H9 (cell line): ENCODE measurements around the gene KLF6. TPM values are rescaled to one million over a fixed set of nuclear protein-coding genes. Genes with fewer than 3 reads are reported as not detected.

ENCODE experiments used
- DNase-seq: peaks from one replicate; pipeline ENCODE4 v3.0.0-alpha.2; 2017
- H2AFZ ChIP-seq: one replicate; pipeline ENCODE4 v1.6.1; 2013; ENCODE audit warnings: mild to moderate bottlenecking, low read length, control low read depth, moderate library complexity
- H2AK5ac ChIP-seq: 2 replicates; pipeline ENCODE4 v1.6.1; 2013; ENCODE audit warnings: low read length, control low read depth, mixed read lengths; ENCODE audit not compliant: insufficient read length
- H2BK120ac ChIP-seq: one replicate; pipeline ENCODE4 v1.6.1; 2013; ENCODE audit warnings: low read depth, mild to moderate bottlenecking, low read length, control low read depth, inconsistent platforms; ENCODE audit not compliant: poor library complexity, severe bottlenecking
- H2BK12ac ChIP-seq: 2 replicates; pipeline ENCODE4 v1.6.1; 2013; ENCODE audit warnings: low read length, control low read depth, mixed read lengths, low read depth; ENCODE audit not compliant: insufficient read length
- H2BK15ac ChIP-seq: 2 replicates; pipeline ENCODE4 v1.6.1; 2013; ENCODE audit warnings: low read depth, low read length, control low read depth
- H2BK20ac ChIP-seq: one replicate; pipeline ENCODE4 v1.6.1; 2013; ENCODE audit warnings: low read depth, mild to moderate bottlenecking, low read length, control low read depth, inconsistent platforms; ENCODE audit not compliant: poor library complexity, severe bottlenecking
- H2BK5ac ChIP-seq: 2 replicates; pipeline ENCODE4 v1.6.1; 2013; ENCODE audit warnings: low read length, control low read depth, mixed read lengths; ENCODE audit not compliant: insufficient read length
- H3K14ac ChIP-seq: 2 replicates; pipeline ENCODE4 v1.6.1; 2013; ENCODE audit warnings: low read length, control low read depth; ENCODE audit not compliant: insufficient read depth
- H3K18ac ChIP-seq: 2 replicates; pipeline ENCODE4 v1.6.1; 2013; ENCODE audit warnings: low read depth, mild to moderate bottlenecking, mixed read lengths, low read length, control low read depth; ENCODE audit not compliant: insufficient read length
- H3K23ac ChIP-seq: 2 replicates; pipeline ENCODE4 v1.6.1; 2013; ENCODE audit warnings: low read length, control low read depth, mixed read lengths, low read depth; ENCODE audit not compliant: insufficient read length
- H3K23me2 ChIP-seq: 2 replicates; pipeline ENCODE4 v1.6.1; 2013; ENCODE audit warnings: low read depth, mild to moderate bottlenecking, mixed read lengths, low read length, control low read depth; ENCODE audit not compliant: insufficient read length, poor library complexity, severe bottlenecking
- H3K27ac ChIP-seq: 2 replicates; pipeline ENCODE4 v1.5.1; 2013; ENCODE audit warnings: low read length, control low read depth, mixed read lengths, low read depth; ENCODE audit not compliant: insufficient read length
- H3K27me3 ChIP-seq: 2 replicates; pipeline ENCODE4 v1.6.1; 2013; ENCODE audit warnings: low read length, control low read depth, inconsistent platforms; ENCODE audit not compliant: insufficient read depth
- H3K4ac ChIP-seq: 2 replicates; pipeline ENCODE4 v1.6.1; 2013; ENCODE audit warnings: low read depth, mild to moderate bottlenecking, control low read depth, inconsistent platforms, low read length, moderate library complexity
- H3K4me1 ChIP-seq: 2 replicates; pipeline ENCODE4 v1.6.1; 2013; ENCODE audit warnings: low read length, control low read depth, inconsistent platforms; ENCODE audit not compliant: insufficient read depth
- H3K4me2 ChIP-seq: 2 replicates; pipeline ENCODE4 v1.6.1; 2013; ENCODE audit warnings: low read length, control low read depth, mixed read lengths; ENCODE audit not compliant: insufficient read length, insufficient read depth
- H3K56ac ChIP-seq: 2 replicates; pipeline ENCODE4 v1.6.1; 2013; ENCODE audit warnings: low read depth, mild to moderate bottlenecking, mixed read lengths, low read length, control low read depth; ENCODE audit not compliant: insufficient read length
- H3K79me1 ChIP-seq: 2 replicates; pipeline ENCODE4 v1.6.1; 2013; ENCODE audit warnings: low read depth, mild to moderate bottlenecking, moderate library complexity, low read length, control low read depth, inconsistent platforms; ENCODE audit not compliant: insufficient read depth, poor library complexity, severe bottlenecking
- H3K79me2 ChIP-seq: 2 replicates; pipeline ENCODE4 v1.6.1; 2013; ENCODE audit warnings: low read length, control low read depth, inconsistent platforms; ENCODE audit not compliant: insufficient read depth
- H3K9ac ChIP-seq: 2 replicates; pipeline ENCODE4 v1.6.1; 2013; ENCODE audit warnings: low read length, control low read depth, mixed read lengths; ENCODE audit not compliant: insufficient read length; ENCODE audit errors: extremely low read depth
- H3K9me3 ChIP-seq: one replicate; pipeline ENCODE4 v1.6.1; 2013; ENCODE audit warnings: low read depth, low read length, inconsistent platforms; ENCODE audit not compliant: control insufficient read depth
- H3T11ph ChIP-seq: one replicate; pipeline ENCODE4 v1.6.1; 2013; ENCODE audit warnings: mild to moderate bottlenecking, low read length, control low read depth, inconsistent platforms
- H4K20me1 ChIP-seq: one replicate; pipeline ENCODE4 v1.6.1; 2013; ENCODE audit not compliant: control insufficient read depth, insufficient read length, insufficient read depth
- H4K5ac ChIP-seq: 2 replicates; pipeline ENCODE4 v1.6.1; 2013; ENCODE audit warnings: low read depth, mild to moderate bottlenecking, mixed read lengths, low read length, control low read depth; ENCODE audit not compliant: insufficient read length
- H4K8ac ChIP-seq: replicated peaks from 2 replicates; pipeline ENCODE4 v1.6.1; 2013; ENCODE audit warnings: low read length, control low read depth, mixed read lengths, low read depth; ENCODE audit not compliant: insufficient read length
- H4K91ac ChIP-seq: 2 replicates; pipeline ENCODE4 v1.6.1; 2013; ENCODE audit warnings: low read depth, mild to moderate bottlenecking, moderate library complexity, mixed read lengths, low read length, control low read depth; ENCODE audit not compliant: insufficient read length
- H3K27ac Mint-ChIP-seq, 3 experiments: 2 replicates in 2 of 3; 3 replicates in 1 of 3; pipeline ENCODE4 v1.8.0; 2020 to 2021; ENCODE audit warnings: mixed read lengths in 3 of 3, mild to moderate bottlenecking in 1 of 3, moderate library complexity in 1 of 3
- H3K27me3 Mint-ChIP-seq: 2 replicates; pipeline ENCODE4 v1.8.0; 2021; ENCODE audit warnings: low read depth, mild to moderate bottlenecking, moderate library complexity, mixed read lengths
- H3K36me3 Mint-ChIP-seq, 3 experiments: 2 replicates in 2 of 3; 3 replicates in 1 of 3; pipeline ENCODE4 v1.8.0; 2020 to 2021; ENCODE audit warnings: low read depth in 3 of 3, mixed read lengths in 3 of 3; ENCODE audit not compliant: insufficient read depth in 1 of 3
- H3K4me1 Mint-ChIP-seq, 2 experiments: 2 replicates each; pipeline ENCODE4 v1.8.0; 2020; ENCODE audit warnings: mixed read lengths in 2 of 2
- H3K4me3 Mint-ChIP-seq, 2 experiments: 2 replicates in 1 of 2; 3 replicates in 1 of 2; pipeline ENCODE4 v1.8.0; 2020 to 2021; ENCODE audit warnings: mild to moderate bottlenecking in 2 of 2, mixed read lengths in 2 of 2, moderate library complexity in 1 of 2
- H3K9me3 Mint-ChIP-seq, 2 experiments: 2 replicates in 1 of 2; 3 replicates in 1 of 2; pipeline ENCODE4 v1.8.0; 2020; ENCODE audit warnings: mild to moderate bottlenecking in 2 of 2, mixed read lengths in 2 of 2, moderate library complexity in 1 of 2
- CTCF ChIP-seq: fragments of 200-600 bp; sonication (generic); conservative IDR thresholded peaks from 3 replicates; pipeline ENCODE4 v1.8.0; 2021; ENCODE audit warnings: antibody characterized with exemption, mild to moderate bottlenecking
- WGBS: extraction: QIAGEN DNeasy Blood & Tissue Kit; methylation state at CpG from one replicate; pipeline ENCODE4 v1.1.7; 2013; ENCODE audit warnings: missing lambda C conversion rate, low lambda C conversion rate, mixed read lengths; ENCODE audit not compliant: insufficient read length; ENCODE audit errors: extremely low coverage; 5-methylcytosine and 5-hydroxymethylcytosine counted together
- total RNA-seq: library from RNA; stranded (reverse); gene quantifications from 2 replicates; pipeline ENCODE4 v1.2.1, GENCODE V29; 2021

KLF6 gene
- total RNA-seq, 1 experiment from 2014 or later, result 19.3 TPM

GRCh38 chr10:3758491-3758970 lies 26.5 kb downstream of the KLF6 start:
- Mint-ChIP-seq H3K9me3 (no peaks in the 10 kb centered on the region), H3K4me1 (peaks cover 24 to 30% of the 10 kb centered on the region in 2 experiments), H3K27me3 (peaks cover 8% of the 10 kb centered on the region), H3K4me3 (no peak overlapping the region), H3K36me3 (no peaks in the 10 kb centered on the region), H3K27ac (no peak overlapping the region)
- no peak; the same call in 2 of the 3 replicates for TF ChIP-seq CTCF
- Histone ChIP-seq H3K18ac (no peak overlapping the region), H2BK20ac (no peak overlapping the region), H3K27me3 (no peaks in the 10 kb centered on the region), H3K14ac (no peak overlapping the region), H4K8ac (no peak overlapping the region), H3K4me1 (no peaks in the 10 kb centered on the region; the same call in 1 of the 2 replicates), H2BK12ac (no peak overlapping the region), H4K91ac (no peak overlapping the region), H3T11ph (no peak overlapping the region), H4K5ac (no peak overlapping the region), H3K9me3 (no peaks in the 10 kb centered on the region), H2BK15ac (no peak overlapping the region), H2AK5ac (no peak overlapping the region), H3K23me2 (no peaks in the 10 kb centered on the region), H3K23ac (no peak overlapping the region), H3K79me1 (no peaks in the 10 kb centered on the region), H2BK5ac (no peak overlapping the region), H2BK120ac (no peak overlapping the region), H3K9ac (no peak overlapping the region), H3K27ac (no peak overlapping the region), H3K4me2 (no peak overlapping the region), H2AFZ (no peak overlapping the region), H3K4ac (no peak overlapping the region), H4K20me1 (no peaks in the 10 kb centered on the region), H3K56ac (no peak overlapping the region), H3K79me2 (no peaks in the 10 kb centered on the region)
- whole genome bisulfite sequencing, result no CpG with 5 or more reads among the region's 6 CpGs
- no peak for DNase-seq
